GM18873 (cell line): Measurements from ENCODE around the gene RPRD1B.

ENCODE experiments used
- ATAC-seq: cut with Tn5 transposase; IDR thresholded peaks from one replicate; pipeline ENCODE4 v1.9.1; 2021; ENCODE audit warnings: mild to moderate bottlenecking, moderate library complexity, moderate number of reproducible peaks; ENCODE audit not compliant: unreplicated experiment, low FRiP score

RPRD1B gene

DNA sequence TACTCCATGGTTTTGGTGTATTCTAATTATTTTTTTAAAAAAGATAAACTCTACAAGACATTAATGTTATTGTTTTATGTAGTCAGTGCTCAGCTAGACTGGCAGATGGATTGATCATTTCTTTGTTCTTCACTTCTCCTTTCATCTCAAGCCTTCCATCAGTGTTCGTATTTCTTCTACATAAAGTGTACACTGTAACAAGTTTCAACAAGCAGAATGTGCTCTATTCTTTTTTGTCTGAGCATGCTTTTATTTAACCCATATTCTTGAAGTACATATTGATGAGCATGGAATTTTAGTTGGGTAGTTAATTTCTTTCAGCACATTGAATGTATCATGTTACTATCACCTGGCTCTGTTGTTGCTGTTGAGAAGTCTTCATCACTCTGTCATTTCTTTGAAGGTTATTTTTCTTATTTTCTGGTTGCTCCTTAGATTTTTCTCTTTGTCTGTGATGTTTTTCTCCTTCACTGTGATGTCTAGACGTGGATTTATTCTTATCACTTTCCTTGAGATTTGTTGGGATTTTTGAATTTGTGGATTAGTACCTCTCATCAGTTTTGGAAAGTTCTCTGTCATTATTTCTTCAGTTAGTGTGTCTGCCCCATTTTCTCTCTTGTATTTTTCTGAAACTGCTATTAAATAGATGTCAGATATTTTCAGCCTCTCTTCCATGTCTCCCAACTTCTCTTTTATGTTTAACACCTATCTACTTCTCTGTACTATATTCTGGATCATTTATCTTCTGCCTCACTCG lies 83.0 kb downstream of the RPRD1B start:
- no peak for ATAC-seq

GRCh38 chr20:38117205-38117604 lies 83.7 kb downstream of the RPRD1B start:
- no peak for ATAC-seq

GRCh38 chr20:38117635-38118034 lies 84.1 kb downstream of the RPRD1B start:
- ATAC-seq, result no peak

DNA sequence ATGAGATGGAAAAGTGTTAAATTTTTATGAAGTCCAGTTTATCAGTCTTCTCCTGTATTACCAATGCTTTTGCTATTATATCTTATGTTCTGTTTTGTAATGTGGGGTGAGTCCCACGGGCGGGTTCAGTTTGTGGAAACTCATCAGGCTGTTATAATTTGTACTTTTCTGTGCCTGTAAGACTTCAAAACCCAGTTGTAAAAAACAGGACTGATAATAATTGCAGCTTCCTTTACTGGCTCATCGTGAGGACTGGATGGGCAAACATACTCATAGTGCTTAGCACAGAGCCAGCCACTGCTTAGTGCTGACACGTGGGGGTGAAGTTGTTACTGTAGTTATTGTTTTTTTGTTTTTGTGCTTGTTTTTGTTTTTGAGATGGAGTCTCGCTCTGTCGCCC lies 85.9 kb downstream of the RPRD1B start:
- no peak for ATAC-seq

DNA sequence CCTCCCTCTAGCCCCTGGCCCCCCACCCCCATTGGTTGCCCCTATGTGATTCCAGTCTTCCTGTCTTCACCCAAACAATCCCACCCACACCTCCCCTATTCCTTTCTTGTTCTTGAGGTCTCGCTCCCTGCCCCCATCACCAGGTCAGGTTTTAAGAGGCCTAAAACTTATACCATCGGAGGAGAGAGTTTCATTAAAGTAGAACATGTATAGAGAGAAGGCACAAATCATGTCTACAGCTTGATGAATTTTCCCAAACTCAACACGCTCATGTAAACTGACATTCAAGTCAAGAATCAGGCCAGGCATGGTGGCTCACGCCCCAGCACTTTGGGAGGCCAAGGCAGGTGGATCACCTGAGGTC lies 87.1 kb downstream of the RPRD1B start:
- ATAC-seq, result no peak

- no peak for ATAC-seq
These were observed 88.2 kb downstream of the RPRD1B start for GRCh38 chr20:38121741-38122140.

- no peak for ATAC-seq
These were observed 89.6 kb downstream of the RPRD1B start for GRCh38 chr20:38123021-38123587.

DNA sequence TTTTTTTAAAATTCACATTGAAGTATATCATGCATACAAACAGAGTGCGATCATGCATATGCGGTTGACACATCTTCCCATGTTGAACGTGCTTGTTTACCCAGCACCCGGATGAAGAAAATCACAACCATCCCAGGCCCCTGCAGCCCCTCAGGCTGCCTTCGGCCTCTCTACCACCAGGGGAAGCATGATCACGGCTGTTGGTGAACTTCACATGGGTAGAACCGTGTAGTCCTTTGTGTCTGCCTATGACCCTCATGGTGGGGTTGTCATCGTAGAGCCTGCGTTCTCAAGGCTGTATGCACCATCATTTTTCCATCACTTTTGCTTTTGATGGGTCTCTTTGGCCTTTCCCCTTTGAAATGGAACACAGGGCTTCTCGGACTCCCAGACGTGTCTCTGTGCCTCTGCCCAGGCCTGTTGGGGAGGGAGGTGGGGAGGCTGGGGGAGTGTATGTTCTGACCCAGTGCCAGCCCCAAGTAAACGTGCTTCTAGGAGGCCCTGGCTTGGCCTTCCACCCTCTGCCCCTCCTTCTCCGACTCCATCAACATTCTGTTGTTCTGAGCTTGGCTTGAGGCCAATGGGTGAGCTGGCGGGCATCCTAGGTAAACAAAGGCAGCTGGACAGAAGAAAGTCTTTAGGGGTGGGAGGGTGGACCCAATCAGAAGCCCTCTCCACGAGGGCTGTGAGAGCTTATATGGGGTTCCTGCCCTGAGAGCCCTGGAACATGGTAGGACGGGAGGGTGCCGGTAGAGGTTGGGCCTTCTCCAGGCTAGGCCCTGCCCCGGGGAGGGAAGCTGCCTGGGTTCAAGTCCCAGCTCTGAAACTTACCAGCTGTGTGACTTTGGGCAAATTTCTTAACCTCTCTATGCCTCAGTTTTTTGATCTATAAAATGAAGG lies 91.9 kb downstream of the RPRD1B start:
- ATAC-seq, result no peak

GRCh38 chr20:38126146-38126921 lies 92.8 kb downstream of the RPRD1B start:
- no peak for ATAC-seq

DNA sequence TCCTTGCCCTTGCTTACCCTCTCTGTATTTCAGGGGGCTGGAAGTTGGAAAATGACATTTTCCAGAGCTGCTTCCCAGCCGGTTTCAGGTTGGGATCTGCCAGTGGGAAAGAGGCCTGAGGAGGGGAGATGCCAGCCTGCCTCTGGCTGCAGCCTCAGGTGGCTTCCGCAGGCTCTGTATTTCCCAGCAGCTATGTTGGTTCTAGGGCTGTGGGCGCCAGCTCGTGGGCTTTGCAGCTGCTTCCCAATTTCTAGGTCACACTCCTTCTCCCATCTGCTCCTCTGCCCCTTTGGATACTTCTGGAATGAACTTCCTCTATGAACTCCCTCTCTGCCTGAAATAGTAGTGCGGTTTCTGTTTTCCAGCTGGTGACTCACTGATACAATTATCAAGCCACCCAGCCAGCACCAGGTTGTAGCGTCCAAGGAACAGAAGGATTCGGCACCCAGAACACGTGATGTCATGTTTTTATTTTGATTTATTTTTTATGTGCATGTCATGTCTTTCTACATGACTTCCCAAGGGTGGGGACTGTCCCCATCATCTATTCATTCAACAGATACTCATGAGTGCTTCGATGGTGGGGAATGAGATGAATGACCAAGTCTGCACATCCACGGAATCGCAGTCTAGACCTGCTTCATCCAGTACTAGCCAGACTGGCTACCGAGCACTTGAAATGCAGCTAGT lies 93.5 kb downstream of the RPRD1B start:
- no peak for ATAC-seq

DNA sequence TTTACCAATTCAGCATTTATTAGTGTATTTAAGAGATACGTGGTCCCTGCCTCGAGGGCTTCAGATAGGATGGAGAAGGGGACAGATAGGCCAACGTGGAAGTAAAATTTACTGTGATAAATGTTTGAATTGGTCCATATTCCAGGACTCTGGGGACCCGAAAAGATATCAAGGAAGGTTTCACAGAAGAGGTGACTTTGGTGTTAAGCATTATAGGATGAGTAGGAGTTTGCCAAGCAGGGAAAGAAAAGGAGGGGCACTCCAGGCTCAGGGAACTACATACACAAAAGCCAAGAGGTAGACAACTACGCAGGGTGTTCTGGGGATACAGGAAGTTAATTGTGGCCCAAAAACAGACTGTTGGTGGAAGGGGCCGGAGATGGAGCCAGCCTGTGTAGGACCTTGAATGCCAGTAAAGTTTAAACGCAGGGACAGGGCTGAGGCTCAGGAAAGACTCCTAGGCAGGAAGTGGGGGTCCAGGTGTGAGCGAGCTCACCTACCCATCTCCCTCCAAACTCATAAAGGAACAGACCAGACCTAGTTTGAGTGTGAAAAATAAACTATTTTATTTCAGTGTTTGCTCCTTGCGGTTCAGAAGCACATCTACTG lies 94.5 kb downstream of the RPRD1B start:
- ATAC-seq, result no peak

DNA sequence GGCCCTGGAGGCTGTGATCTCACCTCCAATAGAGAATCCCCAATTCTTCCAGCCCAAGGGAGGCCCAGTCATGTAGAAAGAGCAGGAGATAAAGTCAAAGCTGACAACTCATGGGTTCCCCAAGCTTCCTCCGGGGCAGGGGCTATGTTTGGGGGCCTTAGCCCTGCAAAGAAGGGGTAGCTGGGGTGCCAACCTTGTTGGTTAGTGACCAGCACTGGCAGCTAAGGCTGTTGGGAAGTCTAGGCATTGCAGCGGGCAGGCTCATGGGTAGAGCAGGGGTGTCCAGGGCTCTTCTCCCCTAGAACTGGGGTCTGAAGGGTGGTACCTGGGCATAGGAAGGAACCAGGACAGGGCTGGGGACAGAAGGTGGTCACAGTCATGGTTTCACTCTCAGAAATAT lies 95.1 kb downstream of the RPRD1B start:
- no peak for ATAC-seq

GRCh38 chr20:38129248-38129865 lies 95.8 kb downstream of the RPRD1B start:
- ATAC-seq, result no peak

DNA sequence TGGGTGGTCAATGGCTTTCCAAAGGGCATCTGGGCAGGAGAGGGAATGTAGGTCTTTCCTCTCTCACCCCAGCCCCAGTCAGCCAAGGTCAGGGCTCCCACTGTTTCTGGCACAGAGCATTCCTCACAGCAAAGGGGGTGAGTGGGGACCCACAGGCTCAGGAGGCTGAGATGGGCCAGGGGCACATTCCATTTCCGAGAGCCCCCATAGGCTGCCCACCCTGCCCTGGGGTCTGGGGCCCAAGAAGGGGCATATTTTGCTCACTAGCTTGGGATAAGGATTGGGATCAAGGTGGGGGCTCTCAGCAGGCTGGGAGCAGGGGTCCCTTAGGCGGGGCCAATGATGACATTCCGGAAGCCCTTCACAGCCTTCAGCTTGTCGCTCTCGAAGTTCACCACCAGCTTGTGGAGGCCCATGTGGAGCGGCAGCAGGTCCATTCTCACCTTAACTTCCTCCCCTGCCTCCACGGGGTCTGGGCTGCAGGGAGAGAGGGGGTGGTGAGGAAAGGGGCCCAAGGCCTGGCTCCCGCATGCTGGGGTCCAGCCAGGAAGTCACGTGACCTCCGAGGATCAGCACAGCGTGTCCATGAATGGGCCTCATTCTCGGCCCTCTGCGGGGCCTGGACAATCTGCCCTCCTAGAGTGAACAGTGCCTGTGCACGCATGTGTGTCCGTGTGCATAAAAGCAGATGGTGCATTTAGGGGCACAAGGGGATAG lies 96.5 kb downstream of the RPRD1B start:
- ATAC-seq, result no peak

DNA sequence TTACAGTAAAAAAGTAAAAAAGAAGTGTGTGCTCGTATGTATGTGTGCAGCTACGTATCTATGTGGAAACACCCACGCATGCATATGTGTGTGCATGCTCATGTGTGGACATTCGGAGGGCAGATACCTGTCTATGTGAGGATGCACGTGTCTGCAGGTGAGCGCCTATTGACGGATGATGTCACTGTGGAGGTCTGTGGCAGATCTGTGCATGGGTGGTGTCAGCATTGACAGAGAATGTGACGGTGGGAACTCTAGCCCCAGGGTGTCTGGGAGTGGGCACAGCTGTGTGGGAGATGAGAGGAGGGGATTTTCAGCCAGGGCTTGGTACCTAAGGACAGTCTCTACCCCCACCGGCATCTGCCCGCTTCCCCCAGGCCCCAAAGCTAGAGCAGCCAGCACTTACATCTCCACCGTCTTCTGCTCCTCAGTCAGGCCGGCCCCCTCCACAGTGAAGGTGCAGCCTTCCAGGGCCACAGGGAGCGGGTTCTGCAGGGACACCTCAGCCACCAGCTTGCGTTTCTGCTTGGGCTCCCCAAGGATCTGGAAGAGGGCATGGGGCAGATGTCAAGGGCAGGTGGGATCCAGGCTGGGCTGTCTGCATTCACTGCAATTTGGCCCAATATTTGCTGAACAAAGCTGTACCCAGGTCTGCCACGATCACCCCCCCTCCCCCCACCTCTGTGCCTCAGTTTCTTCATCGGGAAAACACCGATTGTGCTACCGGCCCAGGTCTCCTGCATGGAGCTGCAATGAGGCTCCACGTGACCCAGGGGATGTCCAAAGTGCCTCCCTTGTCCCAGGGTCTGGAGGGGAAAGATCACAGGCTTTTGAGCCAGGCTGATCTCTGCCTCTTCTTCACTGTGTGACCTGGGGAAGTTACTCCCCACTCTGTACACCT lies 97.4 kb downstream of the RPRD1B start:
- no peak for ATAC-seq

GRCh38 chr20:38131588-38132121 lies 98.1 kb downstream of the RPRD1B start:
- no peak for ATAC-seq

DNA sequence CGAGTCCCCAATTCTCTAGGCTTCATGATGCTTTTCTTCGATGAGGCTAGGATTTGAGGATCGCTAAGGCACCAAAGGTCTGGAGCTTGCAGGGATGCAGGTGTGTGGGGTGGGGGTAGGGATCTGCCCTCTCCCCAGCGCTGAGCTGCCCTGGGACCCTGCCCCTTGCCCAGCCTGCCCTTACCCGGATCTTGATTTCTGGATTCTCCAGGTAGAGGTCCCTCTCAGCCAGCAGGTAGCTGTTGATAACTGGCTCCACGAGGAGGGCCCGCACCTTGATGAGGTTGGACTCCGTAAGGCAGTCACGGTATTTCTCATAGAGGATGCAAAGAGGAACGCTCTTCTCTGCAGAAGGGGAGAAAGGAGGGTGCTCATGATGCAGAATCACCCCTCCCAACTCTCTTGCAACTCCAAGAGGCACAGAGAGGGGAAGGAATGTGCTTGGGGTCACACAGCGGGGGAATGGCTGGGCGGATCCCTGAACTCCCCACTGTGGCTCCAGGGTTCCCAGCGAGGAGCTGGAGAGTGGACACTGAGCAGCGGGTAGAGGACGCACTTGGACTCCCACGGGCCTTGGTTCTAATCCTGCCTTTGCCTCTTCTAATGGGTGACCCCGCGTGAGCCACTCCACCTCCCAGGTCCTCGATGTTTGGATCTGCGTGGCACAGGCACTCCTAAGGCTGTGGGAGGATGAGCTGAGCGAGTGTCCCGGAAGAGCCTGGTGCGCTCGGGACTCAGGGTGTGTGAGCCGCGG lies 98.8 kb downstream of the RPRD1B start:
- no peak for ATAC-seq
